ENCODE measurements around the gene KRTAP10-8. TPM values are rescaled to one million over a fixed set of nuclear protein-coding genes. Genes with fewer than 3 reads are reported as not detected.
"Not testable (repeated sequence)": the region's sequence is repeated elsewhere in the genome, so short reads cannot be mapped to it uniquely, and the experiment has no call there.

The KRTAP10-8 gene
- total RNA-seq, 2 experiments from 2014 or later, result not detected

DNA sequence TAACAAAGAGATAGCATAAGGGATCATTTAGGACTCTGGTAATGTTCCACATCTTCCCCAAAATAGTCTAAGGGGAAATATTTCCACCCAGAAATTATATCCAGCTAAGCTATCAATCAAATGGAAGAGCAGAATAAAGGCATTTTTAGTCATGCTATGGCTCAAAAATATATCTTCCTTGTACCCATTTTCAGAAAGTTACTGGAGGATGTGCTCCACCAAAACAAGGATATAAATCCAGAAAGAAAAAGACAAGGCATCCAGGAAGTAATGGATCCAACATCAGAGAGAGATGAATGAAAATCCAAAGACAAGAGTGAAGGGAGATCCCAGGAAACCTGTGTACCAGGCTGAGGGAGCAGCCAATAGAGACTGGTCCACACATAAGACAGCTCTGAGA is 2.7 kb upstream of the KRTAP10-8 start:
- intact Hi-C loops (cut with micrococcal nuclease), result no loop called here
- H3K36me3 Mint-ChIP-seq (ENCODE audit: low read depth), result no peaks in the 10 kb centered on the region
- H3K4me1 Mint-ChIP-seq (ENCODE audit: low read depth), result no peaks in the 10 kb centered on the region
- no peak overlapping the region for H3K4me3 Mint-ChIP-seq
- H3K9me3 Mint-ChIP-seq, result peaks cover 20% of the 10 kb centered on the region
- no peak overlapping the region for H3K27ac Mint-ChIP-seq
- no peaks in the 10 kb centered on the region for H3K27me3 Mint-ChIP-seq (ENCODE audit: low read depth)
- DNase-seq, result no peak
- CTCF ChIA-PET, result no interaction called here

- H3K9me3 Mint-ChIP-seq, result peaks cover 20% of the 10 kb centered on the region
- H3K4me3 Mint-ChIP-seq; H3K4me1 Mint-ChIP-seq (ENCODE audit: low read depth); H3K27me3 Mint-ChIP-seq (ENCODE audit: low read depth); DNase-seq; CTCF ChIA-PET; H3K27ac Mint-ChIP-seq; intact Hi-C loops (cut with micrococcal nuclease); H3K36me3 Mint-ChIP-seq (ENCODE audit: low read depth): not testable (repeated sequence)
Observed at GRCh38 chr21:44610157-44610843, 1.6 kb upstream of the KRTAP10-8 start.

DNA sequence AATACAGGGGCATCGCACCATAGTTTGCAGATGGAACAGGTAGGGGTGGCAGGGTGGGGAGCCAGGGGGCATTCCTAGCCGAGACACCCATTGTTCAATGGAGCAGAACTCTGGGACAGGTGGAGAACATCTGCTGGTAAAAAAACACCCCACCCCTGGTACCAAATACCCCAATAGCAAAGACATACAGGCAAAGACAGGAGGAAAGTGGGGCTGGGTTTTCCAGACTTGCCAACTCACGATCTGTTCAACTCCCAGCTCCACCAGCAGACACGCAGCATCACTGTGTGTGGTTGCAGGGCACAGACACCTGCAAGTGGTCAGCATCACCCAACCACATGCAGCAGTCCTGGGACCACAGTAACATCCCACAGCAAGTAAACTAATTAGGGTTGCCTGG is 328 bp upstream of the KRTAP10-8 start:
- intact Hi-C loops (cut with micrococcal nuclease), result no loop called here
- no peak overlapping the region for H3K4me3 Mint-ChIP-seq
- peaks cover 10% of the 10 kb centered on the region for H3K4me1 Mint-ChIP-seq (ENCODE audit: low read depth)
- H3K36me3 Mint-ChIP-seq (ENCODE audit: low read depth), result no peaks in the 10 kb centered on the region
- no peak overlapping the region for H3K27ac Mint-ChIP-seq
- CTCF ChIA-PET, result no interaction called here
- no peak for DNase-seq
- H3K27me3 Mint-ChIP-seq (ENCODE audit: low read depth), result no peaks in the 10 kb centered on the region
- peaks cover 20% of the 10 kb centered on the region for H3K9me3 Mint-ChIP-seq

- CTCF ChIA-PET, result interaction anchor here (0.7 kb wide), 1 partner anchor 16 kb away, joined by 3 read pairs; no protein-coding TSS in a partner anchor
- H3K4me1 Mint-ChIP-seq (ENCODE audit: low read depth), result peaks cover 19% of the 10 kb centered on the region
- no peak overlapping the region for H3K27ac Mint-ChIP-seq
Observed at GRCh38 chr21:44612669-44613229, 870 bp downstream of the KRTAP10-8 start.

DNA sequence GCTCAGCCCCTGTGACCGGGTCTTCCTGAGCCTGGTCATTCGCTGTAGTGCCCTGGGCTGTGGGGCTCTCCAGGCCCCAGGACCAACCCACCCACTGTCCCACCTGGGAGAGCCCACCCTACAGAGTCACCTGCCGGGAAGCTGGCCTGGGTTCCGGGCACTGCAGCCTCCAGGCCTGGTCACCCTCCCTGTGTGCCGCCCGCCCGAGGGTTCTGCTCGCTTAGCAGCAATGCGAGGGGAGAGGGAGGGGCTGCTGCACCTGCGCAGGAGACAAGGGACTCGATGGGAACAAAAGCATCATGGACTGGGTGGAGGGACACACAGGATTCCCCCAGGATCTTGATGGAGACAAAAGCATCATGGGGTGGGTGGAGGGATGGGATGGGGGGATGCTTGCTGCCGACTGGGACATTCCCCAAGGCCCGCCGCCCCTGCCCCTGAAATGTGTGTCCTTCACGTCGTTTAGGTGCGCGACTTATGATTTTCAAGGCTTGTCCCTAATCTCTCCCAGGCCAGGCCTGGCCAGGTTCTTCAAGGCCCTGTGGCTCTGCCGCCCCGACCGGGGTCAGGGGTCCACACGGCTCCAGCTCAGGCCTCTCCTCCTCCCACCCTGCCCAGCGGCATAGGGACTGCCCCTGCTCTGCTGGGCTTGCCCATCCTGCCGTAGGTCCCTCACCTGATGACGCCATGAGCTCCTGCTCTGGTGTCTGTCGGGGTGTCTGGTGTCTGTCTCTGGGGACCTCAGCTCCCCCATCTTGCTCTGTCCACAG is 1.7 kb downstream of the KRTAP10-8 start:
- Mint-ChIP-seq H3K4me3 (no peak overlapping the region), H3K27ac (no peak overlapping the region), H3K36me3 (ENCODE audit: low read depth) (no peaks in the 10 kb centered on the region), H3K27me3 (ENCODE audit: low read depth) (no peaks in the 10 kb centered on the region), H3K9me3 (peaks cover 23% of the 10 kb centered on the region), H3K4me1 (ENCODE audit: low read depth) (peaks cover 25% of the 10 kb centered on the region)
- CTCF ChIA-PET, result no interaction called here
- no peak for DNase-seq
- intact Hi-C loops (cut with micrococcal nuclease), result no loop called here

More at GRCh38 chr21:44612669-44613229, 870 bp downstream of the KRTAP10-8 start:
- Mint-ChIP-seq H3K9me3 (peaks cover 20% of the 10 kb centered on the region), H3K27me3 (ENCODE audit: low read depth) (no peaks in the 10 kb centered on the region), H3K36me3 (ENCODE audit: low read depth) (no peaks in the 10 kb centered on the region), H3K4me3 (no peak overlapping the region)
- no peak for DNase-seq
- intact Hi-C loops (cut with micrococcal nuclease), result no loop called here

DNA sequence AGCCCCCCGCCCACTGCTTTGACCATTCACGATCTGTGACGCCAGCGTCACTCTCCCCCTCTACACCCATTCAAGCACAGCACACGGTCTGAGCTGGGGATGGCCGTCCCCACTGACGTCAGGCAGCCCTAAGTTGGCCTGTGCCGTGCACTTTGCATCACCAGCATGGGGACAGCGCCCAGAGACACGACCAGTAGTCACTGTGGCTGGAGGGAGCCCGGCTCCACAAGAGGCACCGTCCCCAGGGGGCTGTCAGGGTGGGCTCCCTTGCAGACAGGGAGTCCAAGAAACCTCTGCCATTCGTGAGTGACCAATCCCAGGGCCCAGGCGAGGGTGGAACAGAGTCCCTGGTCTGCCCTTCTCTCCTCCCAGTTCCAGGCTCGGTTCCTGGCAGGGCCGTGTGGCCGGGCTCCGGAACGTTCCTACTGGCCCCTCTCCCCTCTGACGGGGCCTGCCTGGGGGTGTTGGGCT is 2.3 kb downstream of the KRTAP10-8 start:
- H3K27me3 Mint-ChIP-seq (ENCODE audit: low read depth), result no peaks in the 10 kb centered on the region
- no peak for DNase-seq

GRCh38 chr21:44614961-44615391 is 3.1 kb downstream of the KRTAP10-8 start:
- Mint-ChIP-seq H3K9me3 (peaks cover 24% of the 10 kb centered on the region), H3K27ac (no peak overlapping the region), H3K4me1 (ENCODE audit: low read depth) (peaks cover 38% of the 10 kb centered on the region), H3K4me3 (no peak overlapping the region), H3K36me3 (ENCODE audit: low read depth) (peaks cover 9% of the 10 kb centered on the region), H3K27me3 (ENCODE audit: low read depth) (no peaks in the 10 kb centered on the region)
- no peak for DNase-seq
- CTCF ChIA-PET, result interaction anchor here (0.7 kb wide), 1 partner anchor 342 kb away, joined by 3 read pairs; no protein-coding TSS in a partner anchor
- intact Hi-C loops (cut with micrococcal nuclease), result no loop called here

More for the DNA sequence above, 2.3 kb downstream of the KRTAP10-8 start:
- no peak overlapping the region for H3K4me3 Mint-ChIP-seq
- intact Hi-C loops (cut with micrococcal nuclease), result no loop called here
- H3K9me3 Mint-ChIP-seq, result peaks cover 24% of the 10 kb centered on the region
- no peak overlapping the region for H3K27ac Mint-ChIP-seq
- H3K36me3 Mint-ChIP-seq (ENCODE audit: low read depth), result peaks cover 3% of the 10 kb centered on the region
- CTCF ChIA-PET, result no interaction called here
- peaks cover 31% of the 10 kb centered on the region for H3K4me1 Mint-ChIP-seq (ENCODE audit: low read depth)

DNA sequence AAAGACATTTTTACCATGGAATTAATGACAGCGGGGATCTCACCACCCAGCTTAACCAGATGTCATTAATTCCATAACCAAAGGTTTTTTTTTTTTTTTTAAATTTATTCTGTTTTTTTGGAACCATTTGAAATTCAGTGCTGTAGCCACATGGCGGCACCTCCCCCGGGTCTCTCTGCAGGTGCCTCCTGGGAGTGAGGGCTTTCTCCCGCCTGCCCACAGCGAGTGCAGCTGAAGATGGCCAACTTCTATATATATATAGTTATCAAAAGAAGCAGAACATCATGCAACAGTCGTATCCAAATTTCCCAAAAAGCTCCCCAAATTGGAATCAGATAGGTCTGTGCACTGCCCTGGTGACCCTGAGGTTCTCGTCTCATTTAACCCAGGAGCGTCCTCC is 3.6 kb downstream of the KRTAP10-8 start:
- H3K4me3 Mint-ChIP-seq, result no peak overlapping the region
- no peaks in the 10 kb centered on the region for H3K27me3 Mint-ChIP-seq (ENCODE audit: low read depth)
- intact Hi-C loops (cut with micrococcal nuclease), result no loop called here
- peaks cover 38% of the 10 kb centered on the region for H3K4me1 Mint-ChIP-seq (ENCODE audit: low read depth)
- CTCF ChIA-PET, result interaction anchor here (0.7 kb wide), 1 partner anchor 341 kb away, joined by 3 read pairs; no protein-coding TSS in a partner anchor
- peaks cover 23% of the 10 kb centered on the region for H3K9me3 Mint-ChIP-seq
- no peak for DNase-seq
- peaks cover 12% of the 10 kb centered on the region for H3K36me3 Mint-ChIP-seq (ENCODE audit: low read depth)
- no peak overlapping the region for H3K27ac Mint-ChIP-seq

DNA sequence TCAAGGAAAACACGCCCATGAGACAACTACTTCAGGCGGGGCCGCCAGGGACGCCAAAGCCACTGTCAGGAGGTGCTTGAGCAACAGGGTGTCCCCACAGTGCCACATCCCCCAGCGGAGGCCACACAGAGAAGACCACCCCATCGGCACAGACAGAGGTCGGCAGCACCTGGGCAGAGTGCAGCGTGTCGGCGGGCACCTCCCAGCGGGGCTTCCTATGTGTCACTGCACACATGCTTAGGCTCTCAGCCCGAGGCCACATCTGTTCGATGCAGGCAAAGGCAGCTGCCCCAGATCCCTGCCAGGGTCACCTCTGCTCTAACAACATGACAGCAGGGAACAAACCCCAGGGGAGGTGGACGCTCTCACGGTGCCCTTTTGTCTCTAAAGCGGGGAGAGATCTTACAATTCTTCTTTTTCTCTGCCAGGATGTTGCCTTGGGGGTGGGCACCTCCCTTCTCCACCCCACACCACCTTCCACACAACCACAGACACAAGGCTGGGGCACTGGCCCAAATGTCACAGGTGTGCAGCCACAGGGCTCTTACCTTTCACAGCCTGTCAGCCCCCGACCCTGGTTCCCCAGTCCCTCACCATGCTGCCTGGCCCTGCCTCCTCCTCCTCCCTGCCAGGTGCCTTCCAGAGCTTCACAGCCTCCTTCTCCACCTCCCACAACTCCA is 4.2 kb downstream of the KRTAP10-8 start:
- Mint-ChIP-seq H3K4me3 (no peak overlapping the region), H3K27me3 (ENCODE audit: low read depth) (no peaks in the 10 kb centered on the region), H3K4me1 (ENCODE audit: low read depth) (peaks cover 40% of the 10 kb centered on the region), H3K27ac (no peak overlapping the region), H3K36me3 (ENCODE audit: low read depth) (peaks cover 16% of the 10 kb centered on the region), H3K9me3 (peaks cover 26% of the 10 kb centered on the region)
- no peak for DNase-seq
- intact Hi-C loops (cut with micrococcal nuclease), result no loop called here
- CTCF ChIA-PET, result interaction anchor here (1.1 kb wide), 1 partner anchor 521 kb away, joined by 3 read pairs; no protein-coding TSS in a partner anchor

- H3K9me3 Mint-ChIP-seq, result peaks cover 23% of the 10 kb centered on the region
- DNase-seq, result no peak
- CTCF ChIA-PET, result interaction anchor here (1.1 kb wide), 1 partner anchor 521 kb away, joined by 3 read pairs; no protein-coding TSS in a partner anchor
- intact Hi-C loops (cut with micrococcal nuclease), result no loop called here
- H3K27ac Mint-ChIP-seq, result no peak overlapping the region
- H3K36me3 Mint-ChIP-seq (ENCODE audit: low read depth), result peaks cover 16% of the 10 kb centered on the region
- peaks cover 40% of the 10 kb centered on the region for H3K4me1 Mint-ChIP-seq (ENCODE audit: low read depth)
- no peaks in the 10 kb centered on the region for H3K27me3 Mint-ChIP-seq (ENCODE audit: low read depth)
- H3K4me3 Mint-ChIP-seq, result no peak overlapping the region
Observed at GRCh38 chr21:44616591-44616926, 4.7 kb downstream of the KRTAP10-8 start.

GRCh38 chr21:44617071-44617501 is 5.2 kb downstream of the KRTAP10-8 start:
- intact Hi-C loops (cut with micrococcal nuclease), result no loop called here
- Mint-ChIP-seq H3K27ac (peak overlapping the region; percentile 31), H3K9me3 (peaks cover 25% of the 10 kb centered on the region), H3K4me1 (ENCODE audit: low read depth) (peaks cover 40% of the 10 kb centered on the region), H3K4me3 (no peak overlapping the region), H3K27me3 (ENCODE audit: low read depth) (no peaks in the 10 kb centered on the region), H3K36me3 (ENCODE audit: low read depth) (peaks cover 16% of the 10 kb centered on the region)
- no peak for DNase-seq
- CTCF ChIA-PET, result interaction anchor here (1.1 kb wide), 1 partner anchor 520 kb away, joined by 3 read pairs; no protein-coding TSS in a partner anchor

DNA sequence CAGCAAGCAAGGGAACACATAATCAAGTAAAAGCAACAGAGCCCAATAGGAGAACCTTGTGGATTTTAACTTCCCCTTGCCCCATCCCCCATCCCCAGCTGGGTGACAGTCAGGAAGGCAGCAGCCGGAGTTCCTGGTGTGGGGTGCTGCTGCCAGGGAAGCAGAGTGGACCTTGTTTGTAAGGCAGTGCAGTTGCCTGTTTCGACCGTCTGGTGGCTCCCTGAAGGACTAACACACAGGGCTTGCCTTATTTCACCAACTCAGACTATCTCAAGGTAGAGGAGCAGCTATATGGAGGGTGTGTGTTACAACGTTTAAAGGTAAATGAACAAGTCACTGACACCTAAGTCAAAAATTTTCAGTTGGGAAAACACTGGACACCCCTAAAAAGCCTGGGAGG is 6.6 kb downstream of the KRTAP10-8 start:
- DNase-seq, result peak; percentile 18
- H3K27me3 Mint-ChIP-seq (ENCODE audit: low read depth), result no peaks in the 10 kb centered on the region
- peaks cover 16% of the 10 kb centered on the region for H3K36me3 Mint-ChIP-seq (ENCODE audit: low read depth)
- H3K4me1 Mint-ChIP-seq (ENCODE audit: low read depth), result peaks cover 40% of the 10 kb centered on the region
- H3K27ac Mint-ChIP-seq, result peak overlapping the region; percentile 93
- intact Hi-C loops (cut with micrococcal nuclease), result no loop called here
- peaks cover 33% of the 10 kb centered on the region for H3K9me3 Mint-ChIP-seq
- H3K4me3 Mint-ChIP-seq, result peak overlapping the region; percentile 53
- CTCF ChIA-PET, result interaction anchor here (0.7 to 1.2 kb wide), 4 partner anchors 33 to 183 kb away, joined by 3 read pairs; partner anchors contain the start of gene UBE2G2

All from activated naive CD4-positive, alpha-beta T cell treated with anti-CD3 and anti-CD28 coated beads for 36 hours (primary cell).